Measurements from ENCODE around the gene MAD1L1. TPM values are rescaled to one million over a fixed set of nuclear protein-coding genes. Genes with fewer than 3 reads are reported as not detected.

MAD1L1 gene
- total RNA-seq, 1 donor from 2014 or later, result 57.6 TPM

DNA sequence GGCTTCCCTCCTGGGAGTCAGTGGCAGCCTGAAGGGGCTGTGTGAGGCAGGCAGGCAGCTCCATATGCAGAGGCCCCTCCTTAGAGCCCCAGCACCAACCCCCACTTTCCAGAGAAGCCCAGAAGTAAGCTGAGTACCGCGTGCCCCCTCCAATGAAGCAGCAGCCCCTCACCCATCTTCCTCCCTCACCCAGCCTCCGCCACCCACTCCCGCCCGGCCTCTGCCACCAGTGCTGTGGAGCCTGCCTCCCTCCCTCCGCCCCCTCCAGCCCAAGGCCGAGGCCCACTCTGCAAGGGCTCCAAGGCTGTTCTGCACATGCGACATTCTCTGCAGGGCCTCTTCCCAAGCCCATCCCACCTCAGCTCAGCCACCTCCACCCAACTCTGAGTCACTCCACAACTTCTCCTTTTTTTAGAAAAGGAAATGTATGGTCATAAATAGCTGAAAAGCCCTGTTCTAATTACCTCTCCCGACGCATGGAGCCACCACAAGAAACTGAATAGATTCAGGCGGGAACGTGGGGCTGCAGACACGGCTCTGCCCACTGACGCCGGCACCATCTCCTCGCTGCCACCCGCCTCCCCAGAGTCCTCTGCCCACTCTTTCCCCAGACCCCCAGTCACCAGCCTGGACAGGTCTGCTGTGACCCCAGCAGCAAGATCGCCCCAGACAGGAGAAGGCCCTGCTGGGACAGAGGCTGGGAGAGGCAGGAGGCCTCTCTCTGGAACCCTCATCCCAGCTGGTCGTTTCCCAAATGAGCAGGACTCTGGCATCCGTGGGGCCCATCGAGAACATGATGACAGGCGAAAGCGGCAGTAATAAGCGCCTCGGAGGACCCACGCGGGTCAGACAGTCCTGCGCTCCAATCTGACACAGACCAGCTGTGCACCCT lies 213.9 kb downstream of the MAD1L1 start:
- DNase-seq, result no peak
- Mint-ChIP-seq H3K4me3 (ENCODE audit: unreplicated experiment) (peak overlapping the region; percentile 55), H3K27ac (ENCODE audit: unreplicated experiment) (no peak overlapping the region), H3K36me3 (ENCODE audit: unreplicated experiment) (no peaks in the 10 kb centered on the region), H3K4me1 (ENCODE audit: low read depth, unreplicated experiment) (peaks cover 21% of the 10 kb centered on the region), H3K27me3 (ENCODE audit: unreplicated experiment) (peaks cover 8% of the 10 kb centered on the region), H3K9me3 (ENCODE audit: unreplicated experiment) (peaks cover 7% of the 10 kb centered on the region)
- TF ChIP-seq, protein P1, sequence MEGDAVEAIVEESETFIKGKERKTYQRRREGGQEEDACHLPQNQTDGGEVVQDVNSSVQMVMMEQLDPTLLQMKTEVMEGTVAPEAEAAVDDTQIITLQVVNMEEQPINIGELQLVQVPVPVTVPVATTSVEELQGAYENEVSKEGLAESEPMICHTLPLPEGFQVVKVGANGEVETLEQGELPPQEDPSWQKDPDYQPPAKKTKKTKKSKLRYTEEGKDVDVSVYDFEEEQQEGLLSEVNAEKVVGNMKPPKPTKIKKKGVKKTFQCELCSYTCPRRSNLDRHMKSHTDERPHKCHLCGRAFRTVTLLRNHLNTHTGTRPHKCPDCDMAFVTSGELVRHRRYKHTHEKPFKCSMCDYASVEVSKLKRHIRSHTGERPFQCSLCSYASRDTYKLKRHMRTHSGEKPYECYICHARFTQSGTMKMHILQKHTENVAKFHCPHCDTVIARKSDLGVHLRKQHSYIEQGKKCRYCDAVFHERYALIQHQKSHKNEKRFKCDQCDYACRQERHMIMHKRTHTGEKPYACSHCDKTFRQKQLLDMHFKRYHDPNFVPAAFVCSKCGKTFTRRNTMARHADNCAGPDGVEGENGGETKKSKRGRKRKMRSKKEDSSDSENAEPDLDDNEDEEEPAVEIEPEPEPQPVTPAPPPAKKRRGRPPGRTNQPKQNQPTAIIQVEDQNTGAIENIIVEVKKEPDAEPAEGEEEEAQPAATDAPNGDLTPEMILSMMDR (IDR thresholded peaks at IDR 0.05; ENCODE audit: partially characterized antibody, unreplicated experiment), result no peak

DNA sequence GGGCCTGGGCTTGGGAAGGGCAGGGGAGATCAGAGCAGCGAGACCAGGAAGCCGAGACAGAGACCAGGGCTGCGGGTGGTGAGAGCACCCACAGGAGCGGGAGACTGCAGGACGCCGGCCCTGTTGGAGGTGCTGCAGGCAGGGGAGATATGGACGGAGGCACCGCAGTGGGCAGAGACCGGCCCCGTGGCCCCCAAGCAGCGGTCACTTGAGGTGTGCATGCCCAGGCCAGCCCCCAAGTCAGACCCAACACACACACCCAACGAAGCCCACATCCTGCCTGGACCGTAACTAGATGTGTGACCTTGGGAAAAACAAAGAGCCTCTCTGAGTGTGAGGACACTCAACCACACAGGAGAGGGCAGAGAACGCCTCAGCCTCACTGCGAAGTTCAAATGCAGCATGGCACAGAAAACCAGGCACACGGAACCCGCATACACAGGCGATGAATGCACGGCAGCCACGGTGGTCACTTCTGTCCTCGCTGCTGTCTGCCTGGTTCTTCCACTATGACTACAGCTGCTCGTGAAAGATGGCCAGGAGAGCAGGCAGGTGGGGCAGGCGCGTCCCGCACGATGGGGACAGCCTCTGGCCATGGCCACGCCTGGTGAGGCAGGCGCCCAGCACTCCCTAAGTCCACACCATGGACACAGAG lies 214.7 kb downstream of the MAD1L1 start:
- H3K4me3 Mint-ChIP-seq (ENCODE audit: unreplicated experiment), result no peak overlapping the region
- H3K4me1 Mint-ChIP-seq (ENCODE audit: low read depth, unreplicated experiment), result peaks cover 24% of the 10 kb centered on the region
- DNase-seq, result no peak
- H3K27ac Mint-ChIP-seq (ENCODE audit: unreplicated experiment), result no peak overlapping the region
- H3K27me3 Mint-ChIP-seq (ENCODE audit: unreplicated experiment), result peaks cover 8% of the 10 kb centered on the region
- TF ChIP-seq, protein P1 (IDR thresholded peaks at IDR 0.05; ENCODE audit: partially characterized antibody, unreplicated experiment), result no peak
- peaks cover 7% of the 10 kb centered on the region for H3K9me3 Mint-ChIP-seq (ENCODE audit: unreplicated experiment)
- no peaks in the 10 kb centered on the region for H3K36me3 Mint-ChIP-seq (ENCODE audit: unreplicated experiment)

DNA sequence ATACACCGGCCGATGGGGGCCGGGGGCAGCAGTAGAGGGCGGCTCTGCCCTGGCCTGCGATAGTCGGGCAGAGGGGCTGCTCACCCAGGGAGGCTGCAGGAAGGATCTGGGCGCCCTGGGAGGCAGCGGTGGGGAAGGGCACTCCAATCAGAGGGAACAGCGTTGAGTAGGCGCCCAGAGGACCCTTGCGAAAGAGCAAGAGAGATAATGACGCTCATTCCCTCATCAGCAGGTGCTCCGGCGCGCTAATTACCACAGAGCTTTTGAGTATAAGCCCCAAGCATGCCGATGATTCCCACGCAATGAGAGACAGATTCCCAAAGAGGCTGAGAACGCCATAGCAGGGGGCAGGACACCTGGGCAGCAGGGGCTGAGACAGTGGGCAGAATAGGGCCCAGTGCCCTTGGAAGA lies 215.3 kb downstream of the MAD1L1 start:
- H3K4me1 Mint-ChIP-seq (ENCODE audit: low read depth, unreplicated experiment), result peaks cover 27% of the 10 kb centered on the region
- no peaks in the 10 kb centered on the region for H3K36me3 Mint-ChIP-seq (ENCODE audit: unreplicated experiment)
- peaks cover 8% of the 10 kb centered on the region for H3K27me3 Mint-ChIP-seq (ENCODE audit: unreplicated experiment)
- TF ChIP-seq, protein P1 (IDR thresholded peaks at IDR 0.05; ENCODE audit: partially characterized antibody, unreplicated experiment), result no peak
- H3K27ac Mint-ChIP-seq (ENCODE audit: unreplicated experiment), result no peak overlapping the region
- peaks cover 10% of the 10 kb centered on the region for H3K9me3 Mint-ChIP-seq (ENCODE audit: unreplicated experiment)
- H3K4me3 Mint-ChIP-seq (ENCODE audit: unreplicated experiment), result no peak overlapping the region
- no peak for DNase-seq

DNA sequence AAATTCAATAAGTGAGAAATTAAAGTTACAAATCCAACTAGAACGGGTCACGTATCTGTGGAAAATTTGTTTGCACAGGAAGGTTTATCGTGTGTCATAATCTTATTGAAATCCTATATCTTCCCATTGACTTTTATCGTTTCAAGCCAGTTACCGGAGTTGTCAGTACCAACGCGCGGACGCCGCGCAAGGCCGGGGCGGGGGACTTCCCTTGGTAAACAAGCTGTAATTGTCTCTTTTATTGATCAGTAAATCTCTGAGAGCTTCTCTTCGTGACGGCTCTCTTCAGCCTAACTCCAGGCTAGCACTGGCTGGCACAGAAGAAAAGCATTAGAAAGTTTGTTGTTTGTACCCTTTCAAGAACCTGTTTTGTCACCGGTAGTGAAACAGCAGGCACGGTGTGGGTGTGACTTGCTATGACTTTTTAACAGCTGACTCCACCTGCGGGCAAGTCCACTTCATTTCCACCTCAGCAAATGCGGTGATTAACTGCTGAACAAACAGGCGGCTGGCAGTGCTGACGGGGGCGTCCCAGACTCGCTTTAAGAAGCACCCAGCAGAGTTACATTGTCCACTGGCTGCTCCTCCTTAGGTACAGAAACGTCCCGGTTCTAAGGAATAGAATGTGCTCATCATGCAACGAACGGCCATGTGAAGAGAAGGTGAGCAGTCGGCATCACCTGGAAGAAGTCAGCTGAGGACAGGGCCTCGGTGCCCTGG lies 215.8 kb downstream of the MAD1L1 start:
- H3K27me3 Mint-ChIP-seq (ENCODE audit: unreplicated experiment), result peaks cover 13% of the 10 kb centered on the region
- DNase-seq, result no peak
- H3K4me1 Mint-ChIP-seq (ENCODE audit: low read depth, unreplicated experiment), result peaks cover 27% of the 10 kb centered on the region
- no peak overlapping the region for H3K4me3 Mint-ChIP-seq (ENCODE audit: unreplicated experiment)
- TF ChIP-seq, protein P1 (IDR thresholded peaks at IDR 0.05; ENCODE audit: partially characterized antibody, unreplicated experiment), result no peak
- H3K27ac Mint-ChIP-seq (ENCODE audit: unreplicated experiment), result peak overlapping the region; percentile 43
- no peaks in the 10 kb centered on the region for H3K36me3 Mint-ChIP-seq (ENCODE audit: unreplicated experiment)
- H3K9me3 Mint-ChIP-seq (ENCODE audit: unreplicated experiment), result peaks cover 11% of the 10 kb centered on the region
